Measurements from ENCODE around the gene TMPRSS13. TPM values are rescaled to one million over a fixed set of nuclear protein-coding genes. Genes with fewer than 3 reads are reported as not detected.

The TMPRSS13 gene
- total RNA-seq, 1 experiment from 2014 or later = 0.50 TPM

- Histone ChIP-seq H2BK12ac (ENCODE audit: insufficient read length, low read depth, low read length) (no peak overlapping the region), H2AK5ac (ENCODE audit: insufficient read length, low read length) (no peak overlapping the region), H3K9ac (ENCODE audit: extremely low read depth, insufficient read length, low read length) (no peak overlapping the region), H2BK120ac (ENCODE audit: low read depth, low read length, poor library complexity, severe bottlenecking) (no peak overlapping the region), H2BK15ac (ENCODE audit: low read depth, low read length) (no peak overlapping the region), H3K9me3 (ENCODE audit: control insufficient read depth, low read depth, low read length) (no peaks in the 10 kb centered on the region), H3K27me3 (ENCODE audit: insufficient read depth, low read length) (no peaks in the 10 kb centered on the region), H4K20me1 (ENCODE audit: control insufficient read depth, insufficient read depth, insufficient read length) (no peaks in the 10 kb centered on the region), H3K14ac (ENCODE audit: insufficient read depth, low read length) (no peak overlapping the region), H3K79me2 (ENCODE audit: insufficient read depth, low read length) (no peaks in the 10 kb centered on the region), H3K23ac (ENCODE audit: insufficient read length, low read depth, low read length) (no peak overlapping the region), H2BK5ac (ENCODE audit: insufficient read length, low read length) (no peak overlapping the region), H3K4ac (ENCODE audit: low read depth, low read length) (no peak overlapping the region), H2AFZ (ENCODE audit: low read length) (no peak overlapping the region), H3K4me1 (ENCODE audit: insufficient read depth, low read length) (no peaks in the 10 kb centered on the region), H3T11ph (ENCODE audit: low read length) (no peak overlapping the region), H3K79me1 (ENCODE audit: insufficient read depth, low read depth, low read length, poor library complexity, severe bottlenecking) (no peaks in the 10 kb centered on the region), H3K23me2 (ENCODE audit: insufficient read length, low read depth, low read length, poor library complexity, severe bottlenecking) (no peaks in the 10 kb centered on the region), H4K5ac (ENCODE audit: insufficient read length, low read depth, low read length) (no peak overlapping the region), H3K18ac (ENCODE audit: insufficient read length, low read depth, low read length) (no peak overlapping the region), H2BK20ac (ENCODE audit: low read depth, low read length, poor library complexity, severe bottlenecking) (no peak overlapping the region), H4K91ac (ENCODE audit: insufficient read length, low read depth, low read length) (no peak overlapping the region), H4K8ac (replicated peaks; ENCODE audit: insufficient read length, low read depth, low read length) (no peak overlapping the region), H3K4me2 (ENCODE audit: insufficient read depth, insufficient read length, low read length) (no peak overlapping the region), H3K56ac (ENCODE audit: insufficient read length, low read depth, low read length) (no peak overlapping the region), H3K27ac (ENCODE audit: insufficient read length, low read depth, low read length) (no peak overlapping the region)
- H3K9me3 Mint-ChIP-seq = no peaks in the 10 kb centered on the region
- no CpG with 5 or more reads among the region's 11 CpGs for WGBS (ENCODE audit: extremely low coverage, insufficient read length, low lambda C conversion rate)
- DNase-seq = no peak
- H3K4me1 Mint-ChIP-seq = no peaks in the 10 kb centered on the region
- H3K4me3 Mint-ChIP-seq = no peak overlapping the region
- H3K27me3 Mint-ChIP-seq (ENCODE audit: low read depth) = peaks cover 19% of the 10 kb centered on the region
- no peak overlapping the region for H3K27ac Mint-ChIP-seq
- no peak for TF ChIP-seq CTCF (conservative IDR thresholded peaks at IDR 0.05)
- H3K36me3 Mint-ChIP-seq (ENCODE audit: insufficient read depth in 1 of 3, low read depth in 3 of 3) = no peaks in the 10 kb centered on the region
These were observed 28.3 kb downstream of the TMPRSS13 start for GRCh38 chr11:117900720-117901440.
